Uterus (tissue), 2 donors: Measurements from ENCODE around the gene EAF2.

Experiments
- CTCF ChIP-seq, 4 experiments: fragments of 200-600 bp in 2 of 4; fragments of 450-650 bp in 2 of 4; sonication (generic) in 2 of 4; IDR thresholded peaks; one replicate each; pipeline ENCODE4 v1.5.1; 2016 to 2019; ENCODE audit warnings: antibody characterized with exemption in 4 of 4, mild to moderate bottlenecking in 2 of 4, moderate library complexity in 1 of 4
- POLR2A ChIP-seq, 2 donors: fragments of 450-650 bp; IDR thresholded peaks; one replicate each; pipeline ENCODE4 v1.6.1; 2016; ENCODE audit warnings: antibody characterized with exemption in 2 of 2, mild to moderate bottlenecking in 1 of 2, moderate library complexity in 1 of 2

- no peak for TF ChIP-seq CTCF (IDR thresholded peaks at IDR 0.05)
- no peak for TF ChIP-seq POLR2A (IDR thresholded peaks at IDR 0.05)
Measured at GRCh38 chr3:121885386-121885785, 50.4 kb downstream of the EAF2 start.
